GM12874 (cell line): ENCODE results near the gene EML6.

Source experiments
- TF ChIP-seq, protein P1 (sequence below): IDR thresholded peaks from 2 replicates; pipeline ENCODE4 v1.5.1; 2011; ENCODE audit warnings: low read depth, mild to moderate bottlenecking, control low read depth, low read length, moderate library complexity; ENCODE audit not compliant: insufficient read depth

EML6 gene

DNA sequence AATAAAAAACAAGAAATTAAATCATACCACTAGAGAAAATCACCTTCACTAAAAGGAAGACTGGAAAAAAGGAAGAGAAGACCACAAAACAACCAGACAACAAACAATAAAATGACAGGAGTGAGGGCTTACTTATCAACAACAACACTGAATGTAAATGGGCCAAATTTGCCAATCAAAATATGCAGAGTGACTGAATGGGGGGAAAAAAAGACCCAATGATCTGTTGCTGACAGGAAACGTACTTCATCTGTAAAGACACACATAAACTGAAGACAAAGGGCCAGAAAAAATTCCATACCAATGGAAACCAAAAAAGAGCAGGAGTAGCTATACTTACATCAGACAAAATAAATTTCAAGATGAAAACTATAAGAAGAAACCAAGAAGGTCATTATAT is 25.5 kb upstream of the EML6 start:
- TF ChIP-seq, protein P1, sequence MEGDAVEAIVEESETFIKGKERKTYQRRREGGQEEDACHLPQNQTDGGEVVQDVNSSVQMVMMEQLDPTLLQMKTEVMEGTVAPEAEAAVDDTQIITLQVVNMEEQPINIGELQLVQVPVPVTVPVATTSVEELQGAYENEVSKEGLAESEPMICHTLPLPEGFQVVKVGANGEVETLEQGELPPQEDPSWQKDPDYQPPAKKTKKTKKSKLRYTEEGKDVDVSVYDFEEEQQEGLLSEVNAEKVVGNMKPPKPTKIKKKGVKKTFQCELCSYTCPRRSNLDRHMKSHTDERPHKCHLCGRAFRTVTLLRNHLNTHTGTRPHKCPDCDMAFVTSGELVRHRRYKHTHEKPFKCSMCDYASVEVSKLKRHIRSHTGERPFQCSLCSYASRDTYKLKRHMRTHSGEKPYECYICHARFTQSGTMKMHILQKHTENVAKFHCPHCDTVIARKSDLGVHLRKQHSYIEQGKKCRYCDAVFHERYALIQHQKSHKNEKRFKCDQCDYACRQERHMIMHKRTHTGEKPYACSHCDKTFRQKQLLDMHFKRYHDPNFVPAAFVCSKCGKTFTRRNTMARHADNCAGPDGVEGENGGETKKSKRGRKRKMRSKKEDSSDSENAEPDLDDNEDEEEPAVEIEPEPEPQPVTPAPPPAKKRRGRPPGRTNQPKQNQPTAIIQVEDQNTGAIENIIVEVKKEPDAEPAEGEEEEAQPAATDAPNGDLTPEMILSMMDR: no peak

DNA sequence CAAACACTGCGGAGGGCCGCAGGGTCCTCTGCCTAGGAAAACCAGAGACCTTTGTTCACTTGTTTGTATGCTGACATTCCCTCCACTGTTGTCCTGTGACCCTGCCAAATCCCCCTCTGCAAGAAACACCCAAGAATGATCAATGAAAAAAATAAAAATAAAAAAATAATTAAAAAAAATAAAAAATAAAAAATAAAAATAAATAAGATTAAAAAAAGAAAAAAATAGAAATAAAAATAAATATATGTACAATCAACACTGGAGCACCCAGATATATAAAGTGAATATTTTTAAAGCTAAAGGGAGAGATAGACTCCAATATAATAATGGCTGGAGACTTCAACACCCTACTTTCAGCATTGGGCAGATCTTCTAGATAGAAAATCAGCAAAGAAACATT is 23.8 kb upstream of the EML6 start:
- TF ChIP-seq, protein P1: no peak

DNA sequence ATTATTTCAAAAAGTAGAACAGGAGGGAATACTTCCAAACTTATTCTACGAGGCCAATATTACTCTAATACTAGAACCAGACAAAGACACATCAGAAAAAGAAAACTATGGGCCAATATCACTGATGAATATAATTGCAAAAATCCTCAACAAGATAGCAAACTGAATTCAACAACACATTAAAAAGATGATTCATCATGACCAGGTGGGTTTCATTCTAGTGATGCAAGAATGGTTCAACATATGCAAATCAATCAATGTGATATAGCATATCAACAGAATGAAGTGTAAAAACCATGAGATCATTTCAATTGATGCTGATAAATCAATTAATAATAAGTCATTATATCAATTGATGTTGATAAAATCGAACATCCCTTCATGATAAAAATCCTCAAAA is 22.4 kb upstream of the EML6 start:
- TF ChIP-seq, protein P1: no peak

DNA sequence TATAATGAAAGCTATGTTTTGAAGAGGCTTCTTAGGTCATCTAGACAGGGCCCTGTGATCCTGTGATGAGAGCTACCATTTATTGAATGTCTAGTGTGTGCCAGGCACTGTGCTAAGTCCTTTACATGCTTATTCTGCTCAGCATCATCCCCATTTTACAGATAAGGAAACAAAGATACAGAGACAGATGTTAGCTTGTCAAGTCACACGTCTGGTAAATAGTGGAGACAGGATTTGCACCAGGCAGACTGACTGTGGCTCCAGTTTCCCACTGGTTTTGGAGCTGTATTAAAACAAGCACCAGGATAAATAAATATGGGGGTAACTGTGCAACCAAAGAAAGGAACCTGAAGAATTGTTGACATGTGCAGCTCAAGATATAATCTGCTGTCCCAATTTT is 19.2 kb upstream of the EML6 start:
- TF ChIP-seq, protein P1: no peak

DNA sequence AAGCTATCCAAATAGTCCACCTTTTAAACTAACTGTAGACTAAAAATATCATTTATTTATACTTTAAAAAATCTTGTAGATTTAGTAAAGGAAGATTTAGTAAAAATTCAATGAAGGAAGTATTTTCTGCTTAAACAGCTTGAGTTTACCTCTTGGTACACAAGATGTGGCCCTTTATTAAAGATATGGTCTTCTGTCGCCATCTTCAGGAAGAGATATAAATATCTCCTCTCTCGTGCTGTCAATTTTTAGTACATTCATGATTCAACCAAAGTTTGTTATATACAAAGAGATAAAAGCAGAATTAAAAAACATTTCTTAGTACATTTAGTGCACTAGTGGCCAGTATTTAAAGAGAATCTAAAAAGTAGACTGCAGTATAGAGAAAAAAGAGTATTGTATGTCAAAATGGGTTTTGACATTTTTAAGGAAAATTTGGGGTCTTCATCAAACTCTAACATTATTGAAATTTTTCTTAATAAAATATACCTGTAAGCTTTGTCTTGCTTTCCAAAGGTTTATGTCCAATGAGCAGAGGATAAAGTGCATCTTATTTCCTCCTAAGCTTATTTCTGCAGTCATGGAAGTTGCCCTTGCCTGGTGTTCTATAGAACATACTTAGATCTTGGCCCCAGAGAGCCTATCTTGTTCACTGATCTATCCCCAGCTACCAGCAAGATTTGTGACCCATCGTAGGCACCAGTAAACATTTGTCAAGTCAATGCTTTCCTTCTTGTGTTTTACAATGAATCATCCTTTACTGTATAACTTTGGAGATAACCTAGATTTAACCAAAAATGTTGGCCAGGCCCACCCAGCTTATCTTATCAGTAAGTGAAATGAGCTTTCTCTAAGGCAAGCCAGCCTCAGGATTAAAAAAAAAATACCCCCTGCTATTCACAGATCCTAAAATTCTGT is 18.5 kb upstream of the EML6 start:
- TF ChIP-seq, protein P1: peak; percentile 23; the same call in 1 of the 2 replicates

DNA sequence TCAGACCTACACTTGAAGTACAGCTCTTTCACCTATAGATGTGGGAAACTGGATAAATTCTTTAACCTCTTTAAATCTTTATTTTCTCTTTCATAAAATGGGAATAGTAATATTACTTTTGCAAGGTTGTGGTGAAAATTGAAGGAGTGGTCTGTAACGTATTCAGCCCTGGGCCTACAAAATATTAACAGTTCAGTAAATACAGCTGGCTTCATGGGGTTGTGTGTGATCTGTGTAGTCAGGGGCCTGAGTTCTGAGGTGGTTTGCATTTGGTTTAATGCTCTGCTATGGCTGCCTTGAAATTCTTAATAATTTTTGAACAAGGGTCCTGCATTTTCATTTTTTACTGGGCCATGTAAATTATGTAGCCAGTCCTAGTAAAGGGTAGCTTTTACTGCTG is 16.8 kb upstream of the EML6 start:
- TF ChIP-seq, protein P1: no peak

DNA sequence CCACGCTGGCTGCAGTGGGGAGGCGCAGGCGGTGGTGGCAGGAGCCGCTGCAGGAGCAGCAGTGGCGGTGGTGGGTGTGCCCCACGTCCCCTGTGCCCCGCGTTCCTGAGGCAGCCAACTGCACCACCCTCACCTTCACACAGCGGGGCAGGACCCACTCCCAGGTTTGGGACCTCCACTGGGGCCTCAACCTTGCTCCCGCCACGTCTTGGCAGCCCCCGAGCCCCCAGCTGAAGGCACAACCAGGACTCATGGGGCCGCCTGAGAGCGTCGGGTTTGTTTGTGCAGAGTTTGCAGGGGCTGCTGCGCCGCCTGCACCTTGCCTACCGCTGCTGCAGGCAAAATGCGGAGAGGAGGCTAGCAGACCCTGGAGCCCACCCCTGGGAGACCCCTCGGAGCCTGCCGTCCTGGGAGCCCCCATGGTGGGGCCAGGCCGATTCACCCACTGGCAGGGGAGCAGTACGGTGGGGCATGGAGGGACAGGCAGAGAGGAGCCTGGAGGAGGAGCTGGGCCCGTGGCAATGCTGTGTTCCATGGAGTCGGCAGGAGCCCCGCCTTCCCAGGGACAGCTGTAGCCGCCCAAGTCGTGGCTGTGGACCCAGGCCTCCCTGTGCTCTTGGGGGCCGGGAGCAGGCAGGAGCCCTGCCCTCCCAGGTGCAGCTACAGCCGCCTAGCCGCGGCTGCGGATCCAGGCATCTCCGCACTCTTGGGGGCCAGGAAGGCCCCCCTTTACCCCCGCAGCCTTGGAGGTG is 14.7 kb upstream of the EML6 start:
- TF ChIP-seq, protein P1: 0 out of 2 replicates have a peak, but pooled peaks have one; percentile 10
